GM18517 (cell line): Measurements from ENCODE around the gene ELFN1.

ENCODE experiments used
- ATAC-seq: cut with Tn5 transposase; IDR thresholded peaks from one replicate; pipeline ENCODE4 v1.9.1; 2021; ENCODE audit warnings: mild to moderate bottlenecking, moderate library complexity; ENCODE audit not compliant: unreplicated experiment

ELFN1 gene

DNA sequence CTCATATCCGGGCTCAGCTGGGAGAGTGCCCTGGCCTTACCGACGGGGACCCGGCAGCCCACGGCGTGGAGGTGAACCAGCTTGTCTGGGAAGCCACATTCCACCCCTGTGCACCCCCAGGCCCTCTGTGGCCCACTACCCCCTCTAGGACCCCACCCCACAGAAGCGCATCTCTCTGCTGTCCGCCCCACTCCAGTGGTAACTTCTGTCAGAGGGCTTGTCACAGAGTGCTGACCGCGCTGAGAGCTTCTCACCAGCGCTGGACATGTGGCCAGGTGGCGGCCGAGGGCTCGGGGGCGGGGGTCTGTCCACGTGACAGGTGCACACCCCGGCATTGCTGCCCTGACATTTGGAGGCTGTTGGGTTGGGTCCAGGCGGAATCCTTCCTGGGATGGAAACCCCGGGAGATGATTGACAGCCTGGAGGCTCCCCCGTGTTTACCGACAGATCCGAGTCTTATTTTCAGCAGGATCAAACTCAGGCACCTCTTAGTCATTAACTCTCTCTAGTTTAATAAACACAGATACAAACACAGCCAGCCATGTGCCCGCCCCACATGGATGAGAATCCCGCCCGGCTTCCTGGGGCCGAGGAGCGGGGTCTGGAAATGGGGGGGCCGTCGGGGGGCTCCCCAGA lies 5.1 kb downstream of the ELFN1 start:
- ATAC-seq, result no peak

DNA sequence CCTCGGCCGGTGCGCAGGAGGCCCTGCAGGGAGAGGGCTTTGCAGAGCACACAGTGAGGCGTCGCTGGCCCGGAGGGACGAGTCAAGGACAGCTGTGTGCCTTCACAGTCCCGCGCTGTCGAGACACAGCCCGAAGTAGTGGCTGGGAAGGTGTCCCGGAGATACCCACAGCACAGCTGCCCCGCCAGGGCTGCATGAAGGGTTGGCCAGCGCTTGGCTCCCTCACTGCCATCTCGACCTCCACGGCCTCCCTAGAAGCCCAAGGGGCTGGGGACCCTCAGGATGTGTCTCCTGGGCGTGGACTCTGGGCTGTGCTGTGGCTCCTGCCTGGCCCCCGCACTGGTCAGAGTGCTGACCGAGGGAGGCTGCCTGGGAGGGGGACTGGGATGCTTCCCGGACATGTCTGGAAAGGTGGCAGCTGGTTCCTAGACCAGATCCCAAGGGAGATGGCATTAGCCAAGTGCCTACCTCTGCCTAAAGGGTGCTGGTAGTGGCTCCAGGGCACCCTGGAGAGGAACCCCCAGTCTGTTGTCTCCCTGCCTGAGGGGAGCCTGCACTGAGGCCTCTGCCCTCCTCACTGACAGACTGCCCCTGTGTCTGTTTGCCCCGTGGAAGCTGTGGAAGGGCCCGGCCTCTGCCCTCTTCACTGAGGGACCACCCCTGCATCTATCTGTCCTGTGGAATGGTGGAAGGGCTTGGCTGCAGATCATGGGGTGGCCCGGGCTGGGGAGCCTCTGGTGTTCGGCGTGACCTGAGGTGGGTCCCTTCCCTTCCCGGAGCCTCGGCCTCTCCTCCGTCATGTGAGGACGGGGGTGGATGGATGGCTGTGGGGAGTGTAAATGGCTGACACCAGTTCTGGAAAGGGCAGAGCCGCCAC lies 5.8 kb downstream of the ELFN1 start:
- no peak for ATAC-seq

DNA sequence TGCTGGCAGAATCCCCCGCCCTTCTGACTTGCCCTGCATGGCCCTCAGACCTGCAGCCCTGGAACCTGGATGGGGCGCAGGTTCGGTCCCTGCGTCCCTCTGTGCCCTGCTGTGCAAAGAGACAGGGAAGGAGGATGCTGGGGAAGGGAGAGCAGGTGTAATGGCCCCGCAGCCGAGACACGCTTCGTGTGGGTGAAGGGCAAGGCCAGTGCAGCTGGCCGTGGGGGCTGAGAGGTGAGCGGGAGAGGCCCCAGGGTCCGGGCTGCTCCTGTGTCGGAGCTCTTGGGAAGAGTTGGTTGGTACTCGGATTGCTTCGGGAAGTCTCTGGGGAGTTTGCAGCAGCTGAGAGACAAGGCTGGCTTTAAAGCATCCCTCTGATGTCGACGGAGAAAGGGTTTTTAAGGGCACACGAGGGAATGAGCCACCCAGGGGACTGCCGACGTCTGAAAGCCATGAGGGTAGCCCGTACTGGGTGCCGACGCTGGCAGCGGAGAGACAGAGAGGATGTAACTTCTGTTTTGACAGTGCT lies 6.5 kb downstream of the ELFN1 start:
- ATAC-seq, result no peak

DNA sequence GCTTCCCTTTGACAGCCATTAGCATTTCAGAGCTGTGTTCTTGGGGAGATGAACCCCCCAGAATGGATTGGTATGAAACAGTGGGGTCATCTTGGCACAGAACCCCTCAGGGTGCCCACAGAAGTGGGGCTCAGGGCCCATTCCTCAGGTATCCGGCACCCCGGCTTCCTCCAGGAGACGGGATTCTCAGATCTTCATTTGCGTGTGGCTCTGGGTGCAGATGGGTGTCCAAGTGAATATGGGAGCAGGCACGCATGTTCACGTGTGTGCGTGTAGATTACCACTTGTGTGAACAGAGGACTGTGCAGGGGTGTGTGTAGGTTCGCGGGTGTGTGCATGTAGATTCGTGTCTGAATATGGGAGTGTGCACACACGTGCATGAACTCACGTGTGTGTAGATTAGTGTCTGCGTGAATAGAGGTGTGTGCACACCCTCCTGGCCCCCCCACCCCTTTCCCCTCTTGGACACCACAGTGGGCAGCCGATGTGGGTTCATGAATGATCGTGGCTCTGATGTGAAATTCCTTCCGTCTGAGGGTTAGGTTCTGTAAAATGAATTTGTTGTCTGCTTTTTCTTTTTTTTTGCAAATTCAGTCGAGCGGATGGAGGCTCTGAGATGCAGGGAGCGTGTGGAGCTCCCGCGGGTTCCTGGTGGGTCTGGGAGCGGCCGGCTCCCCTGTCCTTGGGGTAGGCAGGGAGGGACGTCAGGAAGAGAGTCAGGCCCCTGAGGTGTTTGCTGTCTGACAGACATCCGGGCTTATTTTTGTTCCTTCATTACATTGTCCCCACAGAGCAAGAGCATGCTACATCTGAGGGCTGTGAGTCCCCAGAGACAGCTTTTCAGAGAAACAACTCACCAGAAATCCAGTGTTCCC lies 7.4 kb downstream of the ELFN1 start:
- no peak for ATAC-seq

DNA sequence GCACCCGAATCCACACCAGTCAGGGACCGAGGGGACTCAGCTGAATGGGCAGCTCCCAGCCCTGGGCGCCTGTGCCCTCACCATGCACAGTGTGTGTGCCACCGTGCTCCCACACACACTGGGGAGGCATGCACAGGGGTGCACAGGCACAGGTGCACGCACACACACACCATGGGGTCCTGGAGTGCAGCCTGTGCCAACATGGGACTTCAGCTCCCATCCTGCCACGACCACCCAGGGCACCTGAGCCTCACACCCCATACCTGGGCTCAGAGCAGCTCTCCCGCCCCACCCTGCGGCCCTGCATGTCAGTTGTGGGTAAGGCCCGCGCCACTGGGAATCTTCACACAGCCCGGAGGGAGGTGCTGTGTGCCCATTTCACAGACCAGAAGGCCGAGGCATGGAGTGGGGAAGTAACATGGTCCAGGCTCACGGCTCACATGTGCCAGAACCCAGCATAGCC lies 8.0 kb downstream of the ELFN1 start:
- no peak for ATAC-seq

DNA sequence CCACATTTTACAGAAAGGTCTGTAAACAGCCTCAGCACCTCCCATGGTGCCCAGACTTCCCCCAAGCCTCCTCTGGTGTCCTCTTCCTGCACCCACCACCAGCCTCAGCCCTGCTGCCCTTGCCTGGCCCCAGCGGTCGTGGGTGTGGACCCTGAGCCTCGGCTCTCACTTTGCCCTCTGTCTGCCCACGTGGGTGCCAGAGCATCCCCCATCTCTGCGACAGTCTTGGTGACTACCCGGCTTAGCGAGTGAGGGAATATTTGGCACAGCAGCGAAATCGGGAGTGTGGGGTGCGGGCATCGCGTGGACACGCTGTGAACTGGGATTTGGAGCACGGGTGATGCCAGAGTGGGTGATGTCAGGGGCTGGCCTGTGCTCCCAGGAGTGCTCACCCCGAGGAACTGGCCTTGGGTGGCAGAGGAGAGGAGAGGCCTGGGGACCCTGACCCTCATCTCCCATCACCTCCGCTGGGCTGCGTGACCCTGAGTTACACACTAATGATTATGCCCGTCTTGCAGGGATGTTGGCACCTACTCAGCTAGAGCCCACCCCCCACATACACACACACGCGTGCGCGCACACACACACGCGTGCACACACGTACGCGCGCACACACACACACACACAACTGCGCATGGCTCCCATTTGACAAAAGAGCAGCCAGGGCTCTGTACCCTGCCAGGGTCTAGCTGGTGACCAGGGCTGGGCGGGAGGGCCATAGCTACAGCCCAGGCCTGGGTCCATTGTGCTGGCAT lies 8.7 kb downstream of the ELFN1 start:
- no peak for ATAC-seq

DNA sequence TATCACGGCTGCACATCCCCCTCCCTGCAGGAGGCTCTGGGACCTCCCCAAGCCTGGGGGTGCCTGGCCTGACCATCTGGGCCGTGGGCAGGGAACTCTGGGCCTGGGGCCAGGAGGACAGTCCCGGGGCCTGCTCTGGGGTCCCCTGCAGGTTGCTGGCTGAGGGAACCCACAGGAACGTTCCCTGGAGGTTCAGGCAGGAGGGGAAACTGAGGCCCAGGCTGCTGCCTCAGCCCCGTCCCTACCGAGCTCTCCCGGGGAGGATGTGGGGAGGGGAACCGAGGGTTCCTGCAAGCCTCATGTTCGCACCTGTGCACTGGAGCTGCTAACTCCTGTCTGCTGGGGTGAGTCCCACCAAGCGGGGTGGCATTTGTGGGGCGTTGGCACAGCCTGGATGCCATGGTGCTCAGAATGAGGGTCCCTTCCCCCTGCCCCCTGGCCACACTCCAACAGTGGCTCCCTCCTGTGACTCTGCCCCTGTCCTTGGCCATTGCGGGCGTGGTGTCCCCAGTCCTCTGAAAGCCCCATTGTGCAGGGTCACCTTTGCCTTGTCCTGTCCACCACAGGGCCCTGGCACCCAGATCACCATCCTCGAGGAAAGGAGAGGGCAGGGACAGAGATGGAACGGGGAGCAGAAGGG lies 9.4 kb downstream of the ELFN1 start:
- ATAC-seq, result no peak

DNA sequence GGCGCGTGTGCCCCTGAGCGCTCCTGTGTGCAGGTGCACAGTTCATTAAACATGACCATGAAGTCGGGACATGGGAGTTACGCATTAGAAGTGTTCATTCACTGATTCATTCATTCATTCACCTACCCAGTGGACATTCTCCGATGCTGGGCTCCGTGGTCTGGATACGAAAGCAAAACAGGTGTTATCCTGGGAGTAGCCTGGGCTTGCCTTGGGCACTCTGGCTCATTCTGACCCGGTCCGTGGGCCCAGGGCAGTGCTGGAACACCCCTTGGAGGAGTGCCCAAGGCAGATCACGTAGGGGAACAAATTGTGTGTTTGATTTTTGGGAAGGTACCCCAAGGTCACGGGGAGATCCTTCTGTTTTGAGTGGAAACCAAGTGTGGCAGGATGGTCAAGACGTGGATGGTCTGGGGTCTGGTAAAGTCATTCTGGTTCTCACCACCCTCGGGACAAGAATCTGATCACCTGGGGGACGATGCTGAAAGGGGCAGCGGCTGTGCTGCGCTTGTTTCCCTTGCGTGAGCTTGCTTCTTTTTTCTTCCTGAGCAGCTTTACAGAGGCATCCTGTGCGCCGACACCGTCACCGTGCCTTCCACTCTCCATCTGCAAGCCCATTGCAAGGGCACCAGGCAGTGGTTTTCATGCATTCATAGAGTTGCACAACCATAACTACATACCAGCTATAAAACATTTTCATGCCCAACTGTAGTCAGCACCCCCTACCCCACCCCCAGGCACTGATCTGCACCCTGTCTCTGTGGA lies 10.1 kb downstream of the ELFN1 start:
- no peak for ATAC-seq

DNA sequence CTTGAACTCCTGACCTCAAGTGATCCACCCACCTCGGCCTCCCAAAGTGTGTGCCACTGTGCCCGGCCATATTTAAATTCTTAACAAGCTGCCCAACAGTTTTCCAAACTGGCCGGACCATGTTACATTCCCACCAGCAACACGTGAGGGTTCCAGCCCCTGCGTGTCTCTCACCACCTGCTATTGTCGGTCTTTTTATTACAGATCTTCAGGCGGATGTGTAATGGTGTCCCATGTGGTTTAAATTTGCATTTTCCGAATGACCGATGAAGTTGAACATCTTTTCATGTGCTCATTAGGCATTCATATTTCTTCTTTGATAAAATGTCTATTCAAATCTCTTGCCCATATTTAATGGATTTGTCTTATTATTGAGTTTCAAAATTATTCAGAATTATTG lies 11.5 kb downstream of the ELFN1 start:
- no peak for ATAC-seq

DNA sequence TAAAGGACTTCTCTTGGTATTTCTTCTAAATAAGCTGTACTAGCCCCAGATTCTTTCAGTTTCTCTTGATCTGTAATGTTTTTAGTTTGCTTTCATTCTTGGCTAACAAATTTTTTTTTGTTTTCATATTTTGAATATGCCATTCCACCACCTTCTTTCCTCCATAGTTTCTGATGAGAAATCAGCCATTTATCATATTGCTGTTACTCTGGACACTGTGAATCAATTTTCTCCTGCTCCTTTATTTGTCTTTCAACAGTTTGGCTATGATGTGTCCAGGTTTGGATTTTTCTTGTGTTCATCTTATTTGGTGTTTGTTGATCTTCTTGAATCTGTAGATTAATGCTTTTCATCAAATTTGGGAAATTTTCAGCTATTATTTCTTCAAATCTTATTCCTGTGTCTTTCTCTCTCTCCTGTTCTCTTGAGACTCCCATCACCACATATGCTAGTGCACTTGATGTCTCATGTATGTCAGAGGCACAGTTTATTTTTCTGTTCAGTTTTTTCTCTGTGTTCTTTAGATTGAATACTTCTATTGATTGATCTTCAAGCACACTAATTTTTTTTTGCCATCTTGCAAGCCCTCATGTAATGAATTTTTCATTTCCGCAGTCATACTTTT lies 15.0 kb downstream of the ELFN1 start:
- ATAC-seq, result no peak

DNA sequence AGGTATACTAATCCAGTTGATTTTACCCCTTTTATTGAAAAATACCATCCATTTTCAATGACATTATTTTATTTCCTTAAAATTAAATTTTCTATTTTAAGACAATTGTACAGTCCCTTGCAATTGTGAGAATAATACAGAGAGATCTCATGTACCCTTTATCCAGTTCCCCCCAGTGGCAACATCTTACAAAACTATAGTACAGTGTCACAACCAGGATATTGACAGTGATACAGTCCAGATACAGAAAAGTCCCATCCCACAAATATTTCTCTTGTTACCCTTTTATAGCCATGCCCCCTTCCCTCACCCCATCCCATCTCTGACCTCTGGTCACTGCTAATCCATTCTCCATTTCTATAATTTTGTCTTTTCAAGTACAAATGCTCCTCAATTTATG lies 18.5 kb downstream of the ELFN1 start:
- ATAC-seq, result no peak

DNA sequence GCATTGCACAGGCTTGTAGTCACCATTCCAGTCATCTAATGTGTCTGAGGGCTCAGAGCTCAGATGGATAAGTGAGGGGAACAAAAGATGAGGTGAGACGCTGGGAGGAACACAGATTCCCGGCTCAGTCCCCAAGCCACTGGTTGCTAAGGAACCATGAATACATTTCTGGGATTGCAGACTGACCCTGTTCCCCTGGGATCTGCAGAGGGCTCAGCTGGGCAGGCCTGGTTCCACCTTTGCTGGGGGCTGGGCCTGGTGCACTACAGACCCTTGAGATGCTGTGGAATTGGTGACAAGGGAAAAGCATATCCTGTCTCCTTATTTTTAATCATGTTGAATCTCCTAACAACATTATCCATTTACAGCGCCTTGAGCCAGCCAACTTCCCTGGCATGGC lies 19.2 kb downstream of the ELFN1 start:
- no peak for ATAC-seq

DNA sequence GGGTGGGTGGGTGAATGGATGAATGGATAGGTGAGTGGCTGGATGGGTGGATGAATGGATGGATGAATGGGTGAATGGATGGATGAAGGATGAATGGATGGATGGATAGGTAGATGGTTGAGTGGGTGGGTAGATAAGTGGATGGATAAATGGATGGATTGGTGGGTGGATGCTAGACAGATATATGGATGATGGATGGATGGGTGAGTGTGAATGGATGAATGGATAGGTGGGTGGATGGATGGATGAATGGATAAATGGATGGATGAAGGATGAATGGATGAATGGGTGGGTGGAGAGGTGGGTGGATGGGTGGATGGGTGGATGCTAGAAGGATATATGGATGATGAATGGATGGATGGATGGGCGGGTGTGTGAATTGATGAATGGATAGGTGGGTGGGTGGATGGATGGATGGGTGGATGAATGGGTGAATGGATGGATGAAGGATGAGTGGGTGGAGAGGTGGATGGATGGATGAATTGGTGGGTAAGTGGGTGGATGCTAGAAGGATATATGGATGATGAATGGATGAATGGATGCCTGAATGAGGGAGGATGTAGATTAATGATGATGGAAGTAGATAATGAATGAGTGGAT lies 20.4 kb downstream of the ELFN1 start:
- ATAC-seq, result no peak

DNA sequence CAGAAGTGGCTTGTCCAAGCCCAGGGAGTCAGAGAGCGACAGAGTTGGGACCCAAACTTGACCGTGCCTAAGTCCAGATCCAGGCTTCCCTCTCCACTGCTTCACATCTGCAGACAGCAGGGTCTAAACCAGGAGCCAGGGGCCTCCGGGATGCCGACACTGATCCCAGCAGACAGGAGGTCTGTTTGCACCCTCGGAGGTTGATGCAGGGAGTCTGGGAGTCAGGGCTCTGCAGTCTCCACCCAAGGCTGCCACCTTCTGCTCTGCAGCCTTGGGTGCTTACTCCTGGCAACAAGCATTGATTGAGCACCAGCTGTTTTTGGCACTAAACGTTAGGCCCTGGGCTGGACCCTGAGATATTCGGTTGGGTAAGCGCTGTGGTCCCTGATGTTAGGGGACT lies 21.0 kb downstream of the ELFN1 start:
- ATAC-seq, result no peak

DNA sequence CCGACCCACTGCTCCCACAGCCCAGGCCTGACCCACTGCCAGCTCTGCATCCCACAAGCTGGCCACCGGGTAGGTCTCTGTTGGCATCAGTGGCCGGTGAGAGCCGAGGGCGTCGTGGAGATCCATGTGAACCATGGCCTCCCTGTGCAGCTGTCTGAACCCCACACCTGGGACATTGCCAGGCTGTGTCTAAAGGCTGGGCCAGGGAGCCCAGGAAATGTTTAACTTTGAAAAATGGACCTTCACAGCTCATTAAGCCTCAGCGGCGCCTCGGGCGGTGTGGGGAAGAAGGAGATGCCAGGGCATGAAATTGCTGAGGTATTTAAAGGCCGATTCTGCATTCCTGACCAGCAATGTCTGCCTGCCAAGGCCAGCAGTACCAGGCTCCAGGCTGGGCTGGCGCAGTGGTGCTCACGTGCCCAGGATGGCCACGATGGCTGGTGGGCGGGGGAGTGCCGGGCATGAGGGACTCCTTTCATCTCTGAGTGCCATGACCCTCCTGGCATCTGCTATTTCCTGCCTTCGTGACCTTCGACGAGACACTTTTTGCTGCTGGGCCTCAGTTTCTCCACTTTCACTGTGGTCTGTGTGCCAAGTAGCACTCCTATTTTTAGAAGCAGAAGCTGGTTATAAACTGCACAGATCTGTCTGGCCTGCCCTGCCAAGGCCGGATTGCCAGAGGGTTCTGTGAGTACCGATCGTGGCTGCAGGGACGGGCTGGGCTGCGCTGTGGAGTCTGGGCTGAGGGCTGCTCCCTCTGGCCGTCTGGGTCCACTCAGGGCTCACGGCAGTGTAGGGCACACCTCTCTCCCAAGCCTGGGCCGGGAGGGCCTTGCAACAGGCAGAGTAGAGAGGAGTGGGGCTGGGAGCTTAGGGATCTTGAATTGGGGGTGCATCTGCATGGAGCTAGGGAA lies 21.8 kb downstream of the ELFN1 start:
- ATAC-seq, result no peak

DNA sequence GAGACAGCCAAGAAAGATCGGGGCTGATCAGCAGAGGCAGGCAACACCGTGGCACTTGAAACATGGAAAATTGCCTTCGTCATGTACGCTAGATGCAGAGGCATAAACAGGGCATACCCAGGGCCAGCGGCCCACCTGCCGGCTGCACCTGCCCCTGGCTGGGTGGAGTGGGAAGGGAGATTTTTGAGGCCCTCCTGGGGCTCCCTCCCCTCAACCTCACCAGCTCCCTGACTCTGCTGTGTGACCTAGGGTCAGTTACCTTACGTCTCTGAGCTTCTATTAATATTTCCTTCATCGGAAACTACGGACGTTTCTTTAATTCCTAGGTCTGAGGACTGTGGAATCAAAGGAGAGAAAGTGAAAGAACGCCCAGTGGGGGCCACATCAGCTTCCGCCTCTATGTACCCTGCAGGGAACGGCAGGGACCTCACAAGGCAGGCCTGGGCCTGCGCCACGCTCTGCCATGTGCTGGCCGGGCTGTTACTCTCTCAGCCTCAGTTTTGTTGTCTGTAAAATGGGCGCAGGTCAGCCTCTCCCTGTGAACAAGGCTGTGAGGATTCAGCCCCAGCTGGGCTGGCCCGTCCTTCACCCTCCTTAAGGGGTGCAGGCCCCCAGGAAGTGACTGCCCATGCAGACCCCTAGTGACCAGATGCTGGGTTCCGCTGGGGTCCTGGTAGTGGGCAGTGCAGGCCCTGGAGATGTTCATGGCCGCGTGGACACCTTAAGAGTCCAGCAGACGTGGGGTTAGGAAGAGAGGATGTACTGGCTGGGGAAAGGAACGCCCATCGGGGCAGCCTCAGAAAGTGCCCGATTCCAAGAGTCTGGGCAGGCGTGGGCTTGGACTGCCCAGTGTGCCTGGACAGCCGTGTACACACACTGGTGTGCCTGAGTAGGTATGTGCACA lies 22.7 kb downstream of the ELFN1 start:
- no peak for ATAC-seq
